ENCODE data around the gene ZSWIM4. TPM values are rescaled to one million over a fixed set of nuclear protein-coding genes. Genes with fewer than 3 reads are reported as not detected.

The ZSWIM4 gene
- total and polyA plus RNA-seq, 3 donors from 2014 or later: 3.4 to 10.0 (median 4.7) TPM

DNA sequence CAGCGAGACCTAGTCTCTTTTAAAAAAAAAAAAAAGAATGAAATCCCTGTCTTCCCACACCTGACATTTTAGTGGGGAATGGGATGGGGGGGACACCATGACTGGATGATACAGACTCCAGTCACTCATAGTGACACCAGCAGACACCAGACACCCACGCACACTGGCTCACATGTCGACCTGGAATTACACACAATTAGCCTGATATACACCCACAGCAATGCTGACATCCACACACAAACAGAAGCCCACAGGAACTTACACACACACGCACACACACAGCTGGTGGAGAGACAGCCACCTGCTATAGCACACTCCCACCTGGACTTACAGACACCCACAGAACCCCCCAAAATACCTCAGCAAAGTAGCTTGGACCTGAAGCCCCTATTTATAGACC lies 73.4 kb downstream of the ZSWIM4 start:
- H3K4me1 ChIP-seq: peaks cover 11% of the 10 kb centered on the region
- TF ChIP-seq, protein P1, sequence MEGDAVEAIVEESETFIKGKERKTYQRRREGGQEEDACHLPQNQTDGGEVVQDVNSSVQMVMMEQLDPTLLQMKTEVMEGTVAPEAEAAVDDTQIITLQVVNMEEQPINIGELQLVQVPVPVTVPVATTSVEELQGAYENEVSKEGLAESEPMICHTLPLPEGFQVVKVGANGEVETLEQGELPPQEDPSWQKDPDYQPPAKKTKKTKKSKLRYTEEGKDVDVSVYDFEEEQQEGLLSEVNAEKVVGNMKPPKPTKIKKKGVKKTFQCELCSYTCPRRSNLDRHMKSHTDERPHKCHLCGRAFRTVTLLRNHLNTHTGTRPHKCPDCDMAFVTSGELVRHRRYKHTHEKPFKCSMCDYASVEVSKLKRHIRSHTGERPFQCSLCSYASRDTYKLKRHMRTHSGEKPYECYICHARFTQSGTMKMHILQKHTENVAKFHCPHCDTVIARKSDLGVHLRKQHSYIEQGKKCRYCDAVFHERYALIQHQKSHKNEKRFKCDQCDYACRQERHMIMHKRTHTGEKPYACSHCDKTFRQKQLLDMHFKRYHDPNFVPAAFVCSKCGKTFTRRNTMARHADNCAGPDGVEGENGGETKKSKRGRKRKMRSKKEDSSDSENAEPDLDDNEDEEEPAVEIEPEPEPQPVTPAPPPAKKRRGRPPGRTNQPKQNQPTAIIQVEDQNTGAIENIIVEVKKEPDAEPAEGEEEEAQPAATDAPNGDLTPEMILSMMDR (IDR thresholded peaks at IDR 0.05): no peak
- no peak for TF ChIP-seq POLR2A (IDR thresholded peaks at IDR 0.05)
- intact Hi-C loops (cut with DNase I; ENCODE audit: low total_unique reads): loop anchor here (10.0 kb wide), 1 partner anchor 84 kb away; no protein-coding TSS in a partner anchor
- H3K36me3 ChIP-seq (ENCODE audit: low read depth, missing control alignments): no peaks in the 10 kb centered on the region
- H3K9me3 ChIP-seq: no peaks in the 10 kb centered on the region
- WGBS, 2 donors: 81 to 89% methylated on average over 4 of the region's 4 CpGs
- no peak overlapping the region for H3K4me3 ChIP-seq
- H3K27ac ChIP-seq: no peak overlapping the region
- H3K27me3 ChIP-seq: no peaks in the 10 kb centered on the region
- DNase-seq: no peak

DNA sequence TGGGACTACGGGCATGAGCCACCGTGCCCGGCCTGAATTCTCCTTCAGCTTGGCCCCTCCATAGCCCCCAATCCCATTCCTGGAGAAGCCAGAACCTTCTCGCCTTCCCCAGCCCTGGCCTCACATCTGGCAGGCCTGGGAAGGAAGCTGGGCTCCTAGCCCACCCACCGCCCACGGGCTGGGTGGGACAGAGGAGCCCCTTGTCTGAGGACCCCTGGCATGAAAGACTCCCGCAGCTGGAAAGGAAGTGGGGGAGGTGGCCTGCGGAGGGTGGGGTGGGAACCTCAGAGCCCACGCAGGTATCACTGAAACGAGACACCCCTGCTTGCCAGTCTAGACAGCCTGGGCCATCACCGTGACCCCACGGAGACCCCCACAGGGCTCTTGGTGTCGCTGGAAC lies 74.0 kb downstream of the ZSWIM4 start:
- TF ChIP-seq, protein P1 (IDR thresholded peaks at IDR 0.05): no peak
- peaks cover 13% of the 10 kb centered on the region for H3K4me1 ChIP-seq
- H3K4me3 ChIP-seq: no peak overlapping the region
- intact Hi-C loops (cut with DNase I; ENCODE audit: low total_unique reads): loop anchor here (10.0 kb wide), 1 partner anchor 84 kb away; no protein-coding TSS in a partner anchor
- DNase-seq: no peak
- H3K9me3 ChIP-seq: no peaks in the 10 kb centered on the region
- WGBS, 2 donors: 79 to 80% methylated on average over 11 of the region's 13 CpGs
- no peaks in the 10 kb centered on the region for H3K27me3 ChIP-seq
- H3K36me3 ChIP-seq (ENCODE audit: low read depth, missing control alignments): no peaks in the 10 kb centered on the region
- no peak overlapping the region for H3K27ac ChIP-seq

DNA sequence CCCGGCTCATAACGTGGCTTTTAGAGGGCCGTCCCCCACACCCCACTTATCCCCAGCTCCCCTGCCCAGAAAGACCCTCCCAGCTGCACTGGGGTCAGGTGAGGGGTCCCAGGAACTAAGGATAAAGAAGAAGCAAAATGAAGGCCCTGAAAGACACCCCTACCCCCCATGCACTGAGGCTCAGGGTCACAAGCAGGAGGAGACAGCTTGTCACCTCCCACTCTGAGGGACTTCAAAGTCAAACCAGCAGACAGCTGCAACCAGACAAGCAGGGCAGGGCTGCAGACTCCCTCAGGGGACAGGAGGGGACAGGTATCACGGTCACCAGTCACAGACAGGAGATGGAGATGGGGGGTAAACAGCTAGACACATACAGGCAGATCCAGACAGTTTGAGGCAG lies 75.6 kb downstream of the ZSWIM4 start:
- H3K27ac ChIP-seq: no peak overlapping the region
- no peak for TF ChIP-seq POLR2A (IDR thresholded peaks at IDR 0.05)
- TF ChIP-seq, protein P1 (IDR thresholded peaks at IDR 0.05): no peak
- H3K9me3 ChIP-seq: no peaks in the 10 kb centered on the region
- DNase-seq: no peak
- H3K4me1 ChIP-seq: peaks cover 17% of the 10 kb centered on the region
- no peaks in the 10 kb centered on the region for H3K27me3 ChIP-seq
- intact Hi-C loops (cut with DNase I; ENCODE audit: low total_unique reads): loop anchor here (10.0 kb wide), 1 partner anchor 276 kb away; no protein-coding TSS in a partner anchor
- H3K36me3 ChIP-seq (ENCODE audit: low read depth, missing control alignments): no peaks in the 10 kb centered on the region
- WGBS, 2 donors: 88 to 91% methylated on average over 4 of the region's 4 CpGs
- H3K4me3 ChIP-seq: no peak overlapping the region

DNA sequence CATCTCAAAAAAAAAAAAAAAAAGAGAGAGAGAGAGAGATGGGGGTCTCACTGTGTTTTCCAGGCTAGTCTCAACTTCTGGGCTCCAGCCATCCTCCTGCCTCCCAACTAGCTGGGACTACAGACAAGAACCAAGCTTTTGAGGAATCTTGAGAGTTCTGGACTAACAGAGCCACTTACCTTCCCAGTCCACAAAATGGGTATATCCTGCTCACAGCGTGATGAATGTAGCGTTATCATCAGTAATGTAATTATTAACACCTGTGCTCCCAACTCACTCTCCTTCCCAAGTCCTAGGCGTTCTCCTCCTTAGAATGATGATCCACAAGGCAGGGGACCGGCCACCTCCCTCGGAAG lies 77.1 kb downstream of the ZSWIM4 start:
- DNase-seq: no peak
- H3K4me3 ChIP-seq: peak overlapping the region in 1 of 2 donors; percentile 58
- intact Hi-C loops (cut with DNase I; ENCODE audit: low total_unique reads): loop anchor here (10.0 kb wide), 1 partner anchor 278 kb away; no protein-coding TSS in a partner anchor
- H3K36me3 ChIP-seq (ENCODE audit: low read depth, missing control alignments): no peaks in the 10 kb centered on the region
- H3K9me3 ChIP-seq: no peaks in the 10 kb centered on the region
- H3K27me3 ChIP-seq: no peaks in the 10 kb centered on the region
- 36 to 53% methylated on average over 5 of the region's 5 CpGs for WGBS, 2 donors
- peak overlapping the region in 1 of 2 donors; percentile 24 for H3K27ac ChIP-seq
- H3K4me1 ChIP-seq: peaks cover 12% of the 10 kb centered on the region
- no peak for TF ChIP-seq POLR2A (IDR thresholded peaks at IDR 0.05)
- TF ChIP-seq, protein P1 (IDR thresholded peaks at IDR 0.05): no peak

DNA sequence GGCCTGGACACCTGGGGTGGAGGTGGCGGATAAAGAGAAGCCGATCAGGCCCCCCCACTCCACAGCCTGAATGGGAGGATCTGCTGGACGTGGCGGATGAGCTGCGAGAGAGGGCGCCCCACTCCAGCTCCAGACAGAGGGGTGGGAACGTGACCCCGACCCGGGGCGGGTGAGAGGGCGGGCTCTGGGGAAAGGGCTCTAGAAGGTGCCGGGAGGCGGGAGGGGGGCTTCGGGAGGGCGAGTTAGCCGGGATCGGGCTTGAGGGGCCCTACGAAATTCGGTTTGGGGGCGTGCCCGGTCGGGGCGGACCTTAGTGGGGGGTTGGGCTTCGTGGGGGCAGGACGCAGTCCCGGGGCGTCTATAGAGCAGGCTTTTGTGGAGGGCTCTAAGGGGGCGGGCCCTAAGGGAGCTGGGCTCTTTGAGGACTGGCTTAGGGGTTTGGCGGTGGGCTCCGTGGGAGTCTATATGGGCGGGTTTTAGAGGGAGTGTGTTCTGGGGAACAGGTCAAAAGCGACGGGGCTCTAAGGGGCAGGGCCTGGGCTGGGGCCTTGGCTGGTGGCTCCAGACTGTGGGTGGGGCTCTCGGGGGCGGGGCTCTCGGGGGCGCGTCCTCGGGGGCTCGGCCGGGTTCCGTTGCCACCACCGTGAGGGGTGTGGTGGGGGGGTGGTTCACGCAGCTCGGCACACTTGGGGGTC lies 77.6 kb downstream of the ZSWIM4 start:
- intact Hi-C loops (cut with DNase I; ENCODE audit: low total_unique reads): loop anchor here (10.0 kb wide), 1 partner anchor 278 kb away; no protein-coding TSS in a partner anchor
- TF ChIP-seq, protein P1 (IDR thresholded peaks at IDR 0.05): no peak
- TF ChIP-seq POLR2A (IDR thresholded peaks at IDR 0.05): no peak
- WGBS, 2 donors: 4 to 5% methylated on average over 28 to 45 of the region's 45 CpGs

More for the DNA sequence above, 77.6 kb downstream of the ZSWIM4 start:
- H3K9me3 ChIP-seq: no peaks in the 10 kb centered on the region
- peaks cover 12% of the 10 kb centered on the region for H3K4me1 ChIP-seq
- peak overlapping the region in 1 of 2 donors; percentile 24 for H3K27ac ChIP-seq
- DNase-seq: no peak
- peak overlapping the region; percentile 42 to 58 for H3K4me3 ChIP-seq
- no peaks in the 10 kb centered on the region for H3K27me3 ChIP-seq
- H3K36me3 ChIP-seq (ENCODE audit: low read depth, missing control alignments): no peaks in the 10 kb centered on the region
